Central memory CD8-positive, alpha-beta T cell (primary cell): ENCODE results near the gene DNAJB5.

ENCODE experiments used
- ATAC-seq: fragments of 150-1000 bp; cut with Tn5 transposase; replicated peaks from 2 replicates; pipeline ENCODE4 v1.10.0; 2022; ENCODE audit warnings: mild to moderate bottlenecking, moderate FRiP score, moderate number of reproducible peaks; ENCODE audit not compliant: poor library complexity, severe bottlenecking; ENCODE audit errors: extremely low read depth
- DNase-seq, 2 donors: peaks; one replicate each; pipeline ENCODE4 v3.0.0; 2021; ENCODE audit warnings: low spot score in 2 of 2
- H3K27ac Mint-ChIP-seq: one replicate; pipeline ENCODE4 v1.8.0; 2022; ENCODE audit warnings: low read depth, mild to moderate bottlenecking, moderate library complexity, mixed read lengths
- H3K27me3 Mint-ChIP-seq: one replicate; pipeline ENCODE4 v1.8.0; 2022; ENCODE audit warnings: mixed read lengths
- H3K36me3 Mint-ChIP-seq: one replicate; pipeline ENCODE4 v1.8.0; 2022; ENCODE audit warnings: mild to moderate bottlenecking, moderate library complexity, mixed read lengths; ENCODE audit not compliant: insufficient read depth
- H3K4me1 Mint-ChIP-seq: one replicate; pipeline ENCODE4 v1.8.0; 2022; ENCODE audit warnings: mixed read lengths
- H3K4me3 Mint-ChIP-seq: one replicate; pipeline ENCODE4 v1.8.0; 2022; ENCODE audit warnings: mild to moderate bottlenecking, moderate library complexity, mixed read lengths
- H3K9me3 Mint-ChIP-seq: one replicate; pipeline ENCODE4 v1.8.0; 2022; ENCODE audit warnings: mixed read lengths

The DNAJB5 gene

GRCh38 chr9:34987160-34987901, 2.2 kb upstream of the DNAJB5 start:
- Mint-ChIP-seq H3K4me1 (peaks cover 42% of the 10 kb centered on the region), H3K27me3 (no peaks in the 10 kb centered on the region), H3K9me3 (no peaks in the 10 kb centered on the region), H3K4me3 (peak overlapping the region; percentile 36), H3K36me3 (peaks cover 5% of the 10 kb centered on the region), H3K27ac (peak overlapping the region; percentile 97)
- no peak for DNase-seq
- no peak for ATAC-seq

GRCh38 chr9:34988218-34989002, 1.1 kb upstream of the DNAJB5 start:
- peak overlapping the region; percentile 97 for H3K27ac Mint-ChIP-seq
- H3K4me3 Mint-ChIP-seq: peak overlapping the region; percentile 82
- ATAC-seq (no peak), DNase-seq (peak in 1 of 2 donors; percentile 41)
- H3K4me1 Mint-ChIP-seq: peaks cover 36% of the 10 kb centered on the region
- no peaks in the 10 kb centered on the region for H3K9me3 Mint-ChIP-seq
- peaks cover 5% of the 10 kb centered on the region for H3K36me3 Mint-ChIP-seq
- H3K27me3 Mint-ChIP-seq: no peaks in the 10 kb centered on the region

GRCh38 chr9:34989946-34990635, 546 bp downstream of the DNAJB5 start:
- Mint-ChIP-seq H3K4me1 (peaks cover 33% of the 10 kb centered on the region), H3K4me3 (peak overlapping the region; percentile 82), H3K27me3 (no peaks in the 10 kb centered on the region), H3K27ac (no peak overlapping the region), H3K36me3 (peaks cover 5% of the 10 kb centered on the region), H3K9me3 (no peaks in the 10 kb centered on the region)
- ATAC-seq (no peak), DNase-seq (no peak)

DNA sequence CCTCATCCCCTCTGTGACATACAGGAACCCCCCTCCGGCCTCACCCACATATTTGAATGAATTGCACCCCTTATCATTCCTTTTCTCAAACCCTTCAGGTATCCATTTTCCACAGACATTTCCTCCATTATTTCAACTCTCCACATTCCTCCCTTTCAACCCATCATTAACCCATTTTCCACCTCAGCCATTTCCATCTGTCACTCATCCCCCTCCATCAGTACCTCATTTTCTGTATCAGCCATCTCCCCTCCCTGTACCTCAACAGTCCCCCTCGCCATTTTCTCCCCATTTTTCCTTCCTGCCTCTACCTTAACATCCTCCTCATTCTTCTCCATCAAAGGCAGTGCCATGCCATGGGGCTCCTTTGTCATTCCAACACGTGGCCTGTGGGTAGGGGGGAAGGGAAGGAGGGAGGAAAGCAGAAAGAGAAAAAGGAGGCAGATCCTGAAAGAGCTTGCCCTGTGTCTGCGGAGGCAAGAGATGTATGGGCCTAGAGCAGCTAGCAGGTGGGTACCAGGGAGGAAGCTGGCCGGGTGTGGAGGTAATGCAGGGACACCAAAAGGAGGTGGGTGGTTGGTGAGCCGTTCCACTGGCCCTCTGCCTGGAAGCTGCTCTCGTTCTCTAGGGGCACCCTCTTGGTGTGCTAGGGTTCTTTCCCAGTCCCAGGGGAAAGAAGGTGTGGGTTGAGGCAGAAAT, 1.5 kb downstream of the DNAJB5 start:
- Mint-ChIP-seq H3K4me3 (peak overlapping the region; percentile 82), H3K36me3 (peaks cover 5% of the 10 kb centered on the region), H3K9me3 (no peaks in the 10 kb centered on the region), H3K27me3 (no peaks in the 10 kb centered on the region), H3K4me1 (peaks cover 33% of the 10 kb centered on the region), H3K27ac (no peak overlapping the region)
- ATAC-seq (no peak), DNase-seq (no peak)

DNA sequence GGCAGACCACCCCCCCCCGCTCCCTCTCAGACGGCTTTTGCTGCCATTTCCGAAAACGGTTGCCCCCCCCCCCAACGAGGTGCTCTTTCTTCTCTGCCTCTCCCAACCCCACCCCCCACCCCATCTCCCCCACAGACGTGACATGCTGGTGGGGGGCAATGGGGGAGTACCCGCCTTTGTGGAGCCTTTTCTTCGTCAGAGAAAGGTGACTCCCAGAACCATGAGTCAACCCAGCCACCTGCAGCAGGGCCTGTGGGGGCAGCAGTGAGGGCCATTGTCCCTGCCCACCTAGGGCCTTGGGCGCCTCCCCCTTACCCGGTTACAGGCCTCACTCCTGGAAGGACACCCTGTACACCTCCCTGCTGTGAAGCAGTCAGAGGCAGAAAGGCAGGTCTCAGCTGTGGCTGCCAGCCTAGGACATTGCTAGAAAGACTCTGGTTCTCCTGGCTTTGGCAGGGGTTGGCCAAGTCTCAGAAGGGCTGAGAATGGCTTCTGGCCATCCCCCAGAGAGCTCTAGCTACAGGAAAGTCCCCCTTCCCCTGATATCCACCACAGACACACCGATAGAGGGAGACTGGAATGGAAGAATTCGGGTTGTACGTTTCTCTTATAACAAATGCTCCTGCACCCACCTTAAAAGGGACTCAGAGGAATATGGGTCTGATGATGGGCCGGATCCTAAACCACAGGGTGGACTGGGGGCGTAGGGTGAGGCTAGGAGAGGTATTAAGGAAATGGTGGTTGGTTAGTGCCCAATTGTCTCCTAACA, 2.2 kb downstream of the DNAJB5 start:
- peaks cover 28% of the 10 kb centered on the region for H3K4me1 Mint-ChIP-seq
- peaks cover 4% of the 10 kb centered on the region for H3K36me3 Mint-ChIP-seq
- no peaks in the 10 kb centered on the region for H3K27me3 Mint-ChIP-seq
- no peaks in the 10 kb centered on the region for H3K9me3 Mint-ChIP-seq
- H3K4me3 Mint-ChIP-seq: no peak overlapping the region
- H3K27ac Mint-ChIP-seq: no peak overlapping the region
- no peak for DNase-seq
- ATAC-seq: no peak

GRCh38 chr9:34992376-34992951, 2.9 kb downstream of the DNAJB5 start:
- no peak overlapping the region for H3K4me3 Mint-ChIP-seq
- peaks cover 22% of the 10 kb centered on the region for H3K4me1 Mint-ChIP-seq
- H3K9me3 Mint-ChIP-seq: no peaks in the 10 kb centered on the region
- peaks cover 4% of the 10 kb centered on the region for H3K36me3 Mint-ChIP-seq
- no peaks in the 10 kb centered on the region for H3K27me3 Mint-ChIP-seq
- no peak overlapping the region for H3K27ac Mint-ChIP-seq
- DNase-seq (no peak), ATAC-seq (no peak)

DNA sequence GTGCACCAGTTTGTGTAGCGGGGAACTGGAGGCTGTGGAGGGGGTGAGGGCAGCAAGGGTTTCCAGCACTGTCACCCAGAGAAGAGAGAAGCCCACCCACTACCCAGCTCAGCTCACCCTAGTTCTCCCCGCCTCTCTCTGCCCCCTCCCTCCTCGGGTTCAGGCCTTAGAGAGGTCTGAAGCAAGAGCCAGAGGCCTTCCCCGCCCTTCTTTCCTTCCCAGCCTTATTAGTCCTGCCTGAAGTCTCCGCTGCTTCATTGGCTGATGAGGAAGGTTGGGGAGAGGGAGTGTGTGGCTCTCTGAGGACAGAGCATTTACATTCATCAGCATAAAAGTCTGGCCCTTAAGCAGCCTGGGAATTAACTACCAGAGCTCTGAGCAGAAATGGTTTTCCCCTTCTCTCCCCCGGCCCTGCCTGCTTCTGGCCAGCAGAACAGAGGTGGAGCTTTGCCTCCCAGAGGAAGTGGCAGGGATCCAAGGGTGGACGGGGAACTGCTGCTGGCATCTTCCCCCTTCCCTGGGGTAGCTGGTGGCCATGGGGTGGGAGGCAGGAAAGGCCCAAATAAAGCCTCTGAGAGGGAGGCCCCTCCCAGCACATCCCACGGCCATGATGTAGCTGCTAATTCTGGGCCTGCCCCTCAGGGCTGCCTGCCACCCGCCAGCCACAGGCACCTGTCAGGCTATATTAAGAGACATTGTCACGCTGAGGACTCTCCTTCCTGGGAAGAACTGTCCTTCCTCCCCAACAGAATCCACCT, 4.1 kb downstream of the DNAJB5 start:
- H3K4me1 Mint-ChIP-seq: peaks cover 14% of the 10 kb centered on the region
- ATAC-seq (no peak), DNase-seq (no peak)
- peaks cover 4% of the 10 kb centered on the region for H3K36me3 Mint-ChIP-seq
- H3K27ac Mint-ChIP-seq: no peak overlapping the region
- no peak overlapping the region for H3K4me3 Mint-ChIP-seq
- no peaks in the 10 kb centered on the region for H3K9me3 Mint-ChIP-seq
- H3K27me3 Mint-ChIP-seq: no peaks in the 10 kb centered on the region

GRCh38 chr9:34994260-34994899, 4.8 kb downstream of the DNAJB5 start:
- DNase-seq: no peak
- no peak overlapping the region for H3K27ac Mint-ChIP-seq
- H3K27me3 Mint-ChIP-seq: no peaks in the 10 kb centered on the region
- peaks cover 3% of the 10 kb centered on the region for H3K36me3 Mint-ChIP-seq
- no peak for ATAC-seq
- no peak overlapping the region for H3K4me3 Mint-ChIP-seq
- peaks cover 9% of the 10 kb centered on the region for H3K4me1 Mint-ChIP-seq
- no peaks in the 10 kb centered on the region for H3K9me3 Mint-ChIP-seq

- H3K9me3 Mint-ChIP-seq: no peaks in the 10 kb centered on the region
- no peak for DNase-seq
- H3K4me3 Mint-ChIP-seq: no peak overlapping the region
- no peaks in the 10 kb centered on the region for H3K27me3 Mint-ChIP-seq
- H3K4me1 Mint-ChIP-seq: peaks cover 6% of the 10 kb centered on the region
- no peak overlapping the region for H3K27ac Mint-ChIP-seq
- no peak for ATAC-seq
- peaks cover 3% of the 10 kb centered on the region for H3K36me3 Mint-ChIP-seq
These were observed 5.5 kb downstream of the DNAJB5 start for GRCh38 chr9:34994900-34995669.

DNA sequence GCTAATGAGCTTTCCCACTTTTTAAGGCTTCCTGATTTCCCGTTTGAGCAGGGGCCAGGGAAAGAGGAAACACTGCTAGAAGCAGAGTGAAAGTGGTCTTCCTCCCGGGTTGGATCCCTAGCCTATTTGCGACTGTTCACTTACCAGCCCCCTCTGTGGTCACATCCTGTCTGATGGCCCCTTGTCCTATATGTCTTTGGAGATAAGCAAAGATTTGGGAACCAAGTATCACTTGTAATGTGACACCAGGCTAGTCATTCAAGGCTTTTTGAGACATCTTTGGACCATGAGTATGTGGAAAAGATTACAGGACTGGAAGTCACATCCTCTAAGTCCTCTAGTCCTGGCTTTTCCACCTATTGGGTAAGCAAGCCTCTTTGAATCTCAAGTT, 6.1 kb downstream of the DNAJB5 start:
- Mint-ChIP-seq H3K27ac (no peak overlapping the region), H3K4me1 (peaks cover 5% of the 10 kb centered on the region), H3K9me3 (no peaks in the 10 kb centered on the region), H3K27me3 (no peaks in the 10 kb centered on the region), H3K36me3 (peaks cover 3% of the 10 kb centered on the region), H3K4me3 (no peak overlapping the region)
- ATAC-seq: no peak
- DNase-seq: no peak
